GM12892 (cell line): ENCODE measurements around the gene RARRES2.

ENCODE experiments used
- POLR2A ChIP-seq: IDR thresholded peaks from 2 replicates; pipeline ENCODE4 v1.6.1; 2011; ENCODE audit warnings: low read depth, low read length, control low read depth
- POLR2AphosphoS5 ChIP-seq: IDR thresholded peaks from 2 replicates; pipeline ENCODE4 v1.6.1; 2011; ENCODE audit warnings: low read depth, low read length, control low read depth

DNA sequence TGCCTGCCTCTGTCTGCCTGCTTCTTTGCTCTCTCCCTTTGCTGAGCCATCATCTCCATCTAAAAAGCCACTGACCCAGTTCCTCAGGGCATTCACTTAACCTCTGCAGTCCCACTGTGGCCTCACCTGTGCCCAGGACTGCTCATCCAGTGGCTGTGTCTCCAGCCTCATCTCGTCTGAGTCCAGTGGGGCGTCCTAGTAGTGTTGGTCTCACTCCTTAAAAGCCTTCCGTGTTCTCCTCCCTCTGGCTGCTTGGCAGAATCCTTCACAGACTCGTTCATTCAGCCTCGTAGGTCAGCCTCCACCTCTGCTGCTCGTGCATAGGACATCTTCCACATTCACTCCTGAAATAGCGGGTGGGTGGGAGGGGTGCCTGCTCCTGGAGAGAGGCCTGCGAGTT lies 7.3 kb downstream of the RARRES2 start:
- TF ChIP-seq POLR2A (no peak), POLR2AphosphoS5 (no peak)
